ENCODE measurements around the gene RAB3IL1.

DNA sequence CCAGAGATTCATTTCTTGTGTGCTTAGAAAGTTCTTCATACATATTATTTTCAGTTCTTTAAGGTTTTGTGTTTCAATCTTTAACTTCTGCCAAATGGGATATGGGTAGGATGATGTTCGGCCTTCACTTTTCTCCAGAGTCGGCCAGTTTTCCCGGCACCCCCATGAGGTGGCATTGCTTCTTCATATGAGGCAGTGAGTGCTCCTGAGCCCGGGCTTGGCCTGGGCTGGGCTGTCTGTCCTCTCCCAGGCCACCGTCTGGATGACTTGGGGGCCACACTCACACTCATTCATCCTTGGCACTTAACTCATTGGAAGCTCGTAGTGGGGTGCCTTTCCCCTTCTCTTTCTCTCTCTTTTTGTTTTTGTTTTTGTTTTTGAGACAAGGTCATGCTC is 65.5 kb downstream of the RAB3IL1 start:
- TF ChIP-seq POLR2A (IDR thresholded peaks at IDR 0.05) = no peak
- TF ChIP-seq, protein P1, sequence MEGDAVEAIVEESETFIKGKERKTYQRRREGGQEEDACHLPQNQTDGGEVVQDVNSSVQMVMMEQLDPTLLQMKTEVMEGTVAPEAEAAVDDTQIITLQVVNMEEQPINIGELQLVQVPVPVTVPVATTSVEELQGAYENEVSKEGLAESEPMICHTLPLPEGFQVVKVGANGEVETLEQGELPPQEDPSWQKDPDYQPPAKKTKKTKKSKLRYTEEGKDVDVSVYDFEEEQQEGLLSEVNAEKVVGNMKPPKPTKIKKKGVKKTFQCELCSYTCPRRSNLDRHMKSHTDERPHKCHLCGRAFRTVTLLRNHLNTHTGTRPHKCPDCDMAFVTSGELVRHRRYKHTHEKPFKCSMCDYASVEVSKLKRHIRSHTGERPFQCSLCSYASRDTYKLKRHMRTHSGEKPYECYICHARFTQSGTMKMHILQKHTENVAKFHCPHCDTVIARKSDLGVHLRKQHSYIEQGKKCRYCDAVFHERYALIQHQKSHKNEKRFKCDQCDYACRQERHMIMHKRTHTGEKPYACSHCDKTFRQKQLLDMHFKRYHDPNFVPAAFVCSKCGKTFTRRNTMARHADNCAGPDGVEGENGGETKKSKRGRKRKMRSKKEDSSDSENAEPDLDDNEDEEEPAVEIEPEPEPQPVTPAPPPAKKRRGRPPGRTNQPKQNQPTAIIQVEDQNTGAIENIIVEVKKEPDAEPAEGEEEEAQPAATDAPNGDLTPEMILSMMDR (IDR thresholded peaks at IDR 0.05) = no peak
